IPS-20b (cell line): ENCODE data around the gene ZFP36L1.
A peak's percentile ranks its signal among the peaks of the same experiment; 100 is the strongest.

ENCODE experiments used
- H3K27ac ChIP-seq: one replicate; pipeline ENCODE4 v1.5.1; 2013; ENCODE audit warnings: low read length
- H3K27me3 ChIP-seq: 2 replicates; pipeline ENCODE4 v1.6.1; 2013; ENCODE audit warnings: mild to moderate bottlenecking, low read length, inconsistent platforms; ENCODE audit not compliant: insufficient read depth
- H3K36me3 ChIP-seq: 2 replicates; pipeline ENCODE4 v1.6.1; 2013; ENCODE audit warnings: low read depth, mild to moderate bottlenecking, inconsistent platforms, low read length, moderate library complexity; ENCODE audit not compliant: insufficient read depth
- H3K4me1 ChIP-seq: 2 replicates; pipeline ENCODE4 v1.6.1; 2013; ENCODE audit warnings: mild to moderate bottlenecking, control low read depth, inconsistent platforms, low read length, moderate library complexity; ENCODE audit not compliant: insufficient read depth
- H3K4me3 ChIP-seq: 2 replicates; pipeline ENCODE4 v1.5.1; 2013; ENCODE audit warnings: mild to moderate bottlenecking, low read length, inconsistent platforms
- H3K9ac ChIP-seq: 2 replicates; pipeline ENCODE4 v1.6.1; 2013; ENCODE audit warnings: low read depth, mild to moderate bottlenecking, inconsistent platforms, low read length, moderate library complexity
- H3K9me3 ChIP-seq: 2 replicates; pipeline ENCODE4 v1.6.1; 2013; ENCODE audit warnings: mild to moderate bottlenecking, low read depth, low read length, inconsistent platforms; ENCODE audit not compliant: insufficient read depth

Gene ZFP36L1

GRCh38 chr14:68806526-68807147 is 13.8 kb upstream of the ZFP36L1 start:
- H3K4me1 ChIP-seq = no peaks in the 10 kb centered on the region
- no peaks in the 10 kb centered on the region for H3K36me3 ChIP-seq
- peaks cover 14% of the 10 kb centered on the region for H3K9me3 ChIP-seq
- H3K4me3 ChIP-seq = no peak overlapping the region
- H3K9ac ChIP-seq = no peak overlapping the region
- no peak overlapping the region for H3K27ac ChIP-seq
- H3K27me3 ChIP-seq = no peaks in the 10 kb centered on the region

- no peaks in the 10 kb centered on the region for H3K27me3 ChIP-seq
- H3K9ac ChIP-seq = no peak overlapping the region
- no peaks in the 10 kb centered on the region for H3K4me1 ChIP-seq
- no peak overlapping the region for H3K4me3 ChIP-seq
- H3K9me3 ChIP-seq = peaks cover 15% of the 10 kb centered on the region
- H3K27ac ChIP-seq = no peak overlapping the region
- H3K36me3 ChIP-seq = no peaks in the 10 kb centered on the region
Measured at GRCh38 chr14:68805414-68805813, 12.5 kb upstream of the ZFP36L1 start.

- Histone ChIP-seq H3K9ac (no peak overlapping the region), H3K27ac (no peak overlapping the region), H3K27me3 (no peaks in the 10 kb centered on the region), H3K9me3 (peaks cover 22% of the 10 kb centered on the region; the same call in 1 of the 2 replicates), H3K36me3 (no peaks in the 10 kb centered on the region), H3K4me3 (no peak overlapping the region), H3K4me1 (peaks cover 13% of the 10 kb centered on the region)
Measured at GRCh38 chr14:68801631-68802030, 8.8 kb upstream of the ZFP36L1 start.

- Histone ChIP-seq H3K4me1 (peaks cover 15% of the 10 kb centered on the region), H3K9ac (no peak overlapping the region), H3K36me3 (no peaks in the 10 kb centered on the region), H3K9me3 (peaks cover 22% of the 10 kb centered on the region; the same call in 1 of the 2 replicates), H3K27me3 (no peaks in the 10 kb centered on the region), H3K4me3 (no peak overlapping the region), H3K27ac (no peak overlapping the region)
Measured at GRCh38 chr14:68800953-68801352, 8.1 kb upstream of the ZFP36L1 start.

GRCh38 chr14:68800390-68800789 is 7.5 kb upstream of the ZFP36L1 start:
- Histone ChIP-seq H3K4me3 (no peak overlapping the region), H3K4me1 (peaks cover 15% of the 10 kb centered on the region), H3K9ac (no peak overlapping the region), H3K27me3 (no peaks in the 10 kb centered on the region), H3K9me3 (peaks cover 22% of the 10 kb centered on the region; the same call in 1 of the 2 replicates), H3K27ac (no peak overlapping the region), H3K36me3 (no peaks in the 10 kb centered on the region)

GRCh38 chr14:68798621-68799020 is 5.8 kb upstream of the ZFP36L1 start:
- Histone ChIP-seq H3K4me1 (peaks cover 15% of the 10 kb centered on the region), H3K9me3 (peaks cover 15% of the 10 kb centered on the region; the same call in 1 of the 2 replicates), H3K9ac (no peak overlapping the region), H3K4me3 (no peak overlapping the region), H3K36me3 (no peaks in the 10 kb centered on the region), H3K27me3 (no peaks in the 10 kb centered on the region), H3K27ac (peak overlapping the region; percentile 21)

- Histone ChIP-seq H3K27ac (peak overlapping the region; percentile 99), H3K27me3 (no peaks in the 10 kb centered on the region), H3K36me3 (peaks cover 5% of the 10 kb centered on the region; the same call in 1 of the 2 replicates), H3K9me3 (peaks cover 13% of the 10 kb centered on the region; the same call in 1 of the 2 replicates), H3K4me3 (peak overlapping the region; percentile 100; the same call in 1 of the 2 replicates), H3K4me1 (peaks cover 15% of the 10 kb centered on the region), H3K9ac (peak overlapping the region; percentile 100; the same call in 1 of the 2 replicates)
Measured at GRCh38 chr14:68797121-68797670, 4.3 kb upstream of the ZFP36L1 start.

GRCh38 chr14:68796418-68797101 is 3.7 kb upstream of the ZFP36L1 start:
- peak overlapping the region; percentile 99 for H3K27ac ChIP-seq

GRCh38 chr14:68795597-68796417 is 2.9 kb upstream of the ZFP36L1 start:
- Histone ChIP-seq H3K9me3 (peaks cover 6% of the 10 kb centered on the region; the same call in 1 of the 2 replicates), H3K4me1 (peaks cover 15% of the 10 kb centered on the region), H3K4me3 (peak overlapping the region; percentile 100), H3K36me3 (peaks cover 19% of the 10 kb centered on the region), H3K9ac (peak overlapping the region; percentile 100), H3K27me3 (no peaks in the 10 kb centered on the region), H3K27ac (peak overlapping the region; percentile 99)

More at GRCh38 chr14:68796418-68797101, 3.7 kb upstream of the ZFP36L1 start:
- H3K9ac ChIP-seq = peak overlapping the region; percentile 100; the same call in 1 of the 2 replicates
- peaks cover 12% of the 10 kb centered on the region; the same call in 1 of the 2 replicates for H3K36me3 ChIP-seq
- peaks cover 15% of the 10 kb centered on the region for H3K4me1 ChIP-seq
- peaks cover 7% of the 10 kb centered on the region; the same call in 1 of the 2 replicates for H3K9me3 ChIP-seq
- H3K4me3 ChIP-seq = peak overlapping the region; percentile 100
- H3K27me3 ChIP-seq = no peaks in the 10 kb centered on the region

GRCh38 chr14:68794851-68795596 is 2.2 kb upstream of the ZFP36L1 start:
- H3K27ac ChIP-seq = peak overlapping the region; percentile 99
- peaks cover 6% of the 10 kb centered on the region; the same call in 1 of the 2 replicates for H3K9me3 ChIP-seq
- H3K27me3 ChIP-seq = no peaks in the 10 kb centered on the region
- H3K9ac ChIP-seq = peak overlapping the region; percentile 100
- H3K36me3 ChIP-seq = peaks cover 27% of the 10 kb centered on the region
- H3K4me1 ChIP-seq = peaks cover 19% of the 10 kb centered on the region
- H3K4me3 ChIP-seq = peak overlapping the region; percentile 100
